MM.1S (cell line): ENCODE data around the gene AGAP1.

ENCODE experiments used
- EZH2 ChIP-seq: fragments of 300-600 bp; sonication (generic); optimal IDR thresholded peaks from 2 replicates; pipeline ENCODE3; 2017; ENCODE audit warnings: low read depth, mild to moderate bottlenecking, antibody characterized with exemption, low read length, mixed read lengths
- EZH2phosphoT487 ChIP-seq: fragments of 300-600 bp; sonication (generic); IDR thresholded peaks from 2 replicates; pipeline ENCODE4 v1.6.1; 2018; ENCODE audit warnings: antibody characterized with exemption, low read length
- TF ChIP-seq, protein P1 (sequence below): fragments of 300-600 bp; sonication (generic); IDR thresholded peaks from 2 replicates; pipeline ENCODE4 v1.5.1; 2016; ENCODE audit warnings: antibody characterized with exemption, low read length, mixed read lengths

- TF ChIP-seq, protein P1, sequence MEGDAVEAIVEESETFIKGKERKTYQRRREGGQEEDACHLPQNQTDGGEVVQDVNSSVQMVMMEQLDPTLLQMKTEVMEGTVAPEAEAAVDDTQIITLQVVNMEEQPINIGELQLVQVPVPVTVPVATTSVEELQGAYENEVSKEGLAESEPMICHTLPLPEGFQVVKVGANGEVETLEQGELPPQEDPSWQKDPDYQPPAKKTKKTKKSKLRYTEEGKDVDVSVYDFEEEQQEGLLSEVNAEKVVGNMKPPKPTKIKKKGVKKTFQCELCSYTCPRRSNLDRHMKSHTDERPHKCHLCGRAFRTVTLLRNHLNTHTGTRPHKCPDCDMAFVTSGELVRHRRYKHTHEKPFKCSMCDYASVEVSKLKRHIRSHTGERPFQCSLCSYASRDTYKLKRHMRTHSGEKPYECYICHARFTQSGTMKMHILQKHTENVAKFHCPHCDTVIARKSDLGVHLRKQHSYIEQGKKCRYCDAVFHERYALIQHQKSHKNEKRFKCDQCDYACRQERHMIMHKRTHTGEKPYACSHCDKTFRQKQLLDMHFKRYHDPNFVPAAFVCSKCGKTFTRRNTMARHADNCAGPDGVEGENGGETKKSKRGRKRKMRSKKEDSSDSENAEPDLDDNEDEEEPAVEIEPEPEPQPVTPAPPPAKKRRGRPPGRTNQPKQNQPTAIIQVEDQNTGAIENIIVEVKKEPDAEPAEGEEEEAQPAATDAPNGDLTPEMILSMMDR = no peak
- TF ChIP-seq EZH2 (no peak), EZH2phosphoT487 (no peak)
Measured at GRCh38 chr2:235829726-235830125, 335.9 kb downstream of the AGAP1 start.
